Measurements from ENCODE around the gene AADAC. TPM values are rescaled to one million over a fixed set of nuclear protein-coding genes. Genes with fewer than 3 reads are reported as not detected.

AADAC gene
- total RNA-seq, 2 donors from 2014 or later, result not detected

DNA sequence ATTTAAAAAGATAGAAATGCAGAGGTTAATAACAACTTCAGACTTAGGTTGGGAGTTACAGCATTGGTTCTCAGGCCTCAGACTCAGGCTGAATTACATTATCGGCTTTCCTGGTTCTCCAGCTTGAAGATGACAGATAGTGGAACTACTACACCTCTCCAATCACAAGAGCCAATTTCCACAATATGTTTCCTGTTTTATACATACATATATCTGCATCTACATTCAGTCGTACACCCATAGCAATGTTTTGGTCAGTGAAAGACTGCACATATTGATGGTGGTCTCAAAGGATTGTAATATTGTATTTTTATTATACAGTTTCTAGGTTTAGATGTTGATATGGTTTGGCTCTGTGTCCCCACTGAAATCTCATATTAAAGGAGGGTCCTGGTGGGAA lies 44.7 kb upstream of the AADAC start:
- TF ChIP-seq, protein P1, sequence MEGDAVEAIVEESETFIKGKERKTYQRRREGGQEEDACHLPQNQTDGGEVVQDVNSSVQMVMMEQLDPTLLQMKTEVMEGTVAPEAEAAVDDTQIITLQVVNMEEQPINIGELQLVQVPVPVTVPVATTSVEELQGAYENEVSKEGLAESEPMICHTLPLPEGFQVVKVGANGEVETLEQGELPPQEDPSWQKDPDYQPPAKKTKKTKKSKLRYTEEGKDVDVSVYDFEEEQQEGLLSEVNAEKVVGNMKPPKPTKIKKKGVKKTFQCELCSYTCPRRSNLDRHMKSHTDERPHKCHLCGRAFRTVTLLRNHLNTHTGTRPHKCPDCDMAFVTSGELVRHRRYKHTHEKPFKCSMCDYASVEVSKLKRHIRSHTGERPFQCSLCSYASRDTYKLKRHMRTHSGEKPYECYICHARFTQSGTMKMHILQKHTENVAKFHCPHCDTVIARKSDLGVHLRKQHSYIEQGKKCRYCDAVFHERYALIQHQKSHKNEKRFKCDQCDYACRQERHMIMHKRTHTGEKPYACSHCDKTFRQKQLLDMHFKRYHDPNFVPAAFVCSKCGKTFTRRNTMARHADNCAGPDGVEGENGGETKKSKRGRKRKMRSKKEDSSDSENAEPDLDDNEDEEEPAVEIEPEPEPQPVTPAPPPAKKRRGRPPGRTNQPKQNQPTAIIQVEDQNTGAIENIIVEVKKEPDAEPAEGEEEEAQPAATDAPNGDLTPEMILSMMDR (IDR thresholded peaks at IDR 0.05), result no peak
- TF ChIP-seq POLR2AphosphoS5 (IDR thresholded peaks at IDR 0.05) (no peak), POLR2A (IDR thresholded peaks at IDR 0.05) (no peak)
- Histone ChIP-seq H3K4me3 (no peak overlapping the region), H3K27me3 (replicated peaks; ENCODE audit: insufficient read depth) (no peaks in the 10 kb centered on the region), H3K4me1 (replicated peaks) (no peaks in the 10 kb centered on the region), H3K9me3 (no peaks in the 10 kb centered on the region), H3K36me3 (no peaks in the 10 kb centered on the region), H3K27ac (no peak overlapping the region)
- intact Hi-C loops (cut with DNase I), result no loop called here
- 82% methylated on average over 2 of the region's 2 CpGs for WGBS
- no peak for DNase-seq (ENCODE audit: low spot score)

DNA sequence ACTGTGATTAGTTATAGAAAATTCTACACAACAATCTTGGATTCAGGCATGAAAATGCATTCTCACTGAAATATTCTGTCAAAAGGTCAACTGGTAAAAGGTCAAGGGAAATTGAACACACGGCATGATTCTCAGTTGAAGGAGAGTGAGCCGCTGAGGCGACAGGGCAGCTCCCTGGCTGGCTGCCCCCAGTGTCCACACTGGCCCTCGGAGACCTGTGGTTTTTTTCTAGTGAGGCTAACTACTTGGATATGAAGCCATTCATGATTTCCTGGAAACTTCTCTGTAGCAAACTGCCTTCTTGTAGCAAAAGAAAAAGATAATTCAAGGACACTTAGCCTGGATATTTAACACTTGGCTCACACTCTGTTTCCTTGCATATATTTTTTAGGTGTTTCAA lies 43.0 kb upstream of the AADAC start:
- H3K4me1 ChIP-seq (replicated peaks), result no peaks in the 10 kb centered on the region
- H3K9me3 ChIP-seq, result no peaks in the 10 kb centered on the region
- WGBS, result 32% methylated on average over 4 of the region's 4 CpGs
- H3K36me3 ChIP-seq, result no peaks in the 10 kb centered on the region
- DNase-seq (ENCODE audit: low spot score), result no peak
- no peaks in the 10 kb centered on the region for H3K27me3 ChIP-seq (replicated peaks; ENCODE audit: insufficient read depth)
- no peak overlapping the region for H3K27ac ChIP-seq
- intact Hi-C loops (cut with DNase I), result no loop called here
- H3K4me3 ChIP-seq, result no peak overlapping the region
- TF ChIP-seq, protein P1 (IDR thresholded peaks at IDR 0.05), result no peak
- TF ChIP-seq POLR2AphosphoS5 (IDR thresholded peaks at IDR 0.05) (no peak), POLR2A (IDR thresholded peaks at IDR 0.05) (no peak)

DNA sequence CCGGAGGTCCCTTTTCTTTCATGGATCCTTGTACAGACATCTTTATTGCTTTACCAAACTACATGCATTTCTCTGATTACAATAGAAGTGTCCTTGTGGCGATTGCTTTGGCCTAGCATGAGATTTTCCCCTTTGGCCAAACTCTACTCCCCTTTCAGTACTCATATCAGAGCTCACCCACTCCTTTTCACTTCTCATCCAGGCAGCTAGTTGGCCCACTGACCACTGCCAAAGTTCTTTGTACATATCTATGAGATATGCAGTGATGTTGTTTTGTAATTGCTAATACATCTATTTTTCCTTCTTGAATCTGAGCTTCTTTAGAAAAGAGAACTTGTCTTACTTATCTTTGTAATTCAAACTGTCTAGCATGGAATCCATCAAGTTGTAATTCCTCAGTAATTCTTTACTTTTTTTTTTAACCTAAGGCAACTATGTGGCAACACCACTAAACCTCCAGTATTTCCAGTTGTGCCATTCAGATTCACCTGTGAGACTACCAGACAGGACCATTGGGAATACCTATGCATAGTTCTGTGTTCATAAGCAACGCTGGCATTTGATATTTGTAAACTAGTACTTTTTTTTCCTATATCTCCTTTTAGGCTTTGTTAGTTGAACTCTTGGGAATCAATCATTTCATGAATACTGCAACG lies 41.0 kb upstream of the AADAC start:
- WGBS, result 92% methylated on average over 4 of the region's 4 CpGs
- Histone ChIP-seq H3K4me3 (no peak overlapping the region), H3K27me3 (replicated peaks; ENCODE audit: insufficient read depth) (no peaks in the 10 kb centered on the region), H3K9me3 (no peaks in the 10 kb centered on the region), H3K4me1 (replicated peaks) (no peaks in the 10 kb centered on the region), H3K36me3 (no peaks in the 10 kb centered on the region), H3K27ac (no peak overlapping the region)
- DNase-seq (ENCODE audit: low spot score), result no peak
- intact Hi-C loops (cut with DNase I), result no loop called here
- TF ChIP-seq POLR2A (IDR thresholded peaks at IDR 0.05) (no peak), POLR2AphosphoS5 (IDR thresholded peaks at IDR 0.05) (no peak)
- TF ChIP-seq, protein P1 (IDR thresholded peaks at IDR 0.05), result no peak

DNA sequence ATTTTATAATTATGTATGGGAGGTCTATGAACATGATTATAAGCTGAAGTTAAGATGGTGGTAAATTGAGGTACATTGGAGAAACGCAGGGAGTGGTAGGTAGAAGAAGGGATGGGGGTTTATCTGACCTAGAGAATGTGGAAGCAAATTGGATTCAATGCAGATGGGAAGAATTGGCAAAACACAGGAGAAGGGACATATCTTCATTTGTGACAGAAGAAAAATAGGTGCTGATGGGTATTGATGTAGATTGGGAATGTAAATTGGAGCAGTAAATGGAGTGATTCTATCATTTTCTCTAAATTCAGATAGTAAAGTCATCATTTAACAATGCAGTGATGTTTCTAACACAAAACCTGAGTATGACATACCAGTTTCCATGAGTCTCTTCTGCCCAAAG lies 39.7 kb upstream of the AADAC start:
- WGBS, result 94% methylated on average over 1 of the region's 1 CpG
- Histone ChIP-seq H3K9me3 (no peaks in the 10 kb centered on the region), H3K4me1 (replicated peaks) (no peaks in the 10 kb centered on the region), H3K27ac (no peak overlapping the region), H3K27me3 (replicated peaks; ENCODE audit: insufficient read depth) (no peaks in the 10 kb centered on the region), H3K4me3 (no peak overlapping the region), H3K36me3 (no peaks in the 10 kb centered on the region)
- intact Hi-C loops (cut with DNase I), result no loop called here
- no peak for DNase-seq (ENCODE audit: low spot score)
- TF ChIP-seq, protein P1 (IDR thresholded peaks at IDR 0.05), result no peak
- TF ChIP-seq POLR2AphosphoS5 (IDR thresholded peaks at IDR 0.05) (no peak), POLR2A (IDR thresholded peaks at IDR 0.05) (no peak)

DNA sequence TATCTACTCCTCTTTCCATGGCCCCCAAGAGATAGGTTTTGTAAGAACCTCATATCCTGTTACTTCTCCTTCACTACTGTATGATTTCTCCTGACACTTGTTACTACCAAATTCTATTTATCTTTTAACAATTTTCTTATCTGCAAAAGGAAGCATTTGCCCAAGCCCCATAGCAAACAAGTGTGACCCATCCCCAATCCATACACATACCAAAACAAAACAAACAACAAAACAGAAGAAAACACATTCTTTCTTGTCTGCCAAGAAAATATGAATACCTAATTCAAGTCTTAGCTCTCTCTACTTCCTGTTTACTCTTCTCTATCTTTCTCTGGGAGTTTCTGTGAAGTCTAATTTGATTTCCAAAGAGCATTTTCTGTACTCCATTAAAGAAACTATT lies 39.0 kb upstream of the AADAC start:
- no peak overlapping the region for H3K4me3 ChIP-seq
- intact Hi-C loops (cut with DNase I), result no loop called here
- H3K4me1 ChIP-seq (replicated peaks), result no peaks in the 10 kb centered on the region
- no peak overlapping the region for H3K27ac ChIP-seq
- DNase-seq (ENCODE audit: low spot score), result no peak
- H3K36me3 ChIP-seq, result no peaks in the 10 kb centered on the region
- TF ChIP-seq, protein P1 (IDR thresholded peaks at IDR 0.05), result no peak
- TF ChIP-seq POLR2AphosphoS5 (IDR thresholded peaks at IDR 0.05) (no peak), POLR2A (IDR thresholded peaks at IDR 0.05) (no peak)
- H3K27me3 ChIP-seq (replicated peaks; ENCODE audit: insufficient read depth), result no peaks in the 10 kb centered on the region
- no peaks in the 10 kb centered on the region for H3K9me3 ChIP-seq
